ENCODE measurements around the gene PLEKHM3. TPM values are rescaled to one million over a fixed set of nuclear protein-coding genes. Genes with fewer than 3 reads are reported as not detected.

PLEKHM3 gene
- total and polyA plus RNA-seq, 2 of the 13 experiments (the other 11 are each of a cell fraction or from before 2014, with no cell fraction given), result 4.5 to 4.7 TPM

GRCh38 chr2:207905546-207905945, 119.8 kb downstream of the PLEKHM3 start:
- WGBS (ENCODE audit: low lambda C conversion rate), result 80% methylated on average over 1 of the region's 1 CpG
- H3K4me3 ChIP-seq (replicated peaks in 1 of 3; ENCODE audit: insufficient read depth in 1 of 3, low read depth in 2 of 3, low read length in 3 of 3), result no peak overlapping the region
- no peak for FAIRE-seq
- ATAC-seq, result no peak
- no peak for DNase-seq (ENCODE audit: low spot score)
- no peak overlapping the region for H3K4me2 ChIP-seq (ENCODE audit: low read depth, low read length)
- H3K27me3 ChIP-seq (ENCODE audit: control insufficient read depth in 1 of 2, insufficient read depth in 2 of 2, low read length in 2 of 2), result no peaks in the 10 kb centered on the region
- no peak overlapping the region for H2AFZ ChIP-seq (ENCODE audit: low read length)
- BruUV-seq (replicated peaks), result no TSS peak
- H4K20me1 ChIP-seq (ENCODE audit: insufficient read depth, low read length), result no peaks in the 10 kb centered on the region
- no peaks in the 10 kb centered on the region for H3K36me3 ChIP-seq (replicated peaks in 1 of 2; ENCODE audit: control insufficient read depth in 1 of 2, insufficient read depth in 2 of 2, low read length in 2 of 2)
- ChIA-PET POLR2A (interaction anchor here (2.1 to 2.4 kb wide), 3 partner anchors 8 to 136 kb away, joined by 8 to 26 read pairs (median 12); partner anchors contain the start of gene FZD5), CTCF (ENCODE audit: low intra/inter-chr PET ratio, low total read pairs) (no interaction called here)
- H3K27ac ChIP-seq (ENCODE audit: extremely low read length, insufficient read depth, low read length), result no peak overlapping the region
- in situ Hi-C loops (cut with HindIII; ENCODE audit: extremely low pct_ligation_motif_present, low pct_unique_long_range_greater_than_20kb), result no loop called here
- H3K79me2 ChIP-seq (ENCODE audit: insufficient read depth, low read length), result no peaks in the 10 kb centered on the region
- no peak for TF ChIP-seq TAF15 (IDR thresholded peaks at IDR 0.05; ENCODE audit: low read depth, low read length, poor library complexity, severe bottlenecking)
- TF ChIP-seq ZXDC (CRISPR knock-in tag; IDR thresholded peaks at IDR 0.05), result no peak
- no peak for TF ChIP-seq ZNF691 (CRISPR knock-in tag; IDR thresholded peaks at IDR 0.05; ENCODE audit: borderline replicate concordance, low read depth)
- no peak for TF ChIP-seq SKIL (CRISPR knock-in tag; IDR thresholded peaks at IDR 0.05; ENCODE audit: borderline replicate concordance)
- TF ChIP-seq DNMT3B (CRISPR knock-in tag; conservative IDR thresholded peaks at IDR 0.05), result no peak
- intact Hi-C loops (cut with micrococcal nuclease; ENCODE audit: unreplicated experiment), result no loop called here
- no peaks in the 10 kb centered on the region for H3K9me3 ChIP-seq (ENCODE audit: low read length)
- no peak overlapping the region for H3K9ac ChIP-seq (ENCODE audit: insufficient read depth, low read depth, low read length)
- H3K4me1 ChIP-seq (ENCODE audit: insufficient read depth, low read length), result peaks cover 82% of the 10 kb centered on the region

Measured in HepG2 (cell line).